ENCODE results near the gene CSH1.
"Not testable (repeated sequence)": the region's sequence is repeated elsewhere in the genome, so short reads cannot be mapped to it uniquely, and the experiment has no call there.

DNA sequence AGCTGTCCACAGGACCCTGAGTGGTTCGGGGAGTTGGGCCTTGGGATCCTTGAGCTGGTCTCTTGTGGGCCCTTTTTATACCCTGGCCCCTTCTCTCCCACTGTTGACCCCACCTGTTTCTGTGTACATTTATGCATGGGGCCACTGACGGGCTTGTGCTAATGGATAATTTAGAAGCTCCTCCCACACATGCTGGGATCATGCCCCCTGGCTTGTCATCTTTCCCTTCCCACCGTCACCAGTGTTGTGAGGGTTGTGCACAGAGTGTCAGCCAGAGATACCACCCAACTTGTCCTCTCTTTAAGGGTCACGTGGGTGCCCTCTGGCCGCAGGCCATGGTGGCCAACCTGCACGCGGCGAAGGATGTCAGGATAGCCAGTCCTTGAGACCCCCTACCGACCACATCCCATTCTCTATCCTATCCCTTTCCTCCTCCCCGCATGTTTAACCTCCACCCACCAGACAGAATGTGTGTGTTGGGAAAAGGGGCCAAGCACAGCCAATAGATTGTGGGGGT lies 22.5 kb upstream of the CSH1 start, which contains the start of gene GH1:
- TF ChIP-seq, protein P1, sequence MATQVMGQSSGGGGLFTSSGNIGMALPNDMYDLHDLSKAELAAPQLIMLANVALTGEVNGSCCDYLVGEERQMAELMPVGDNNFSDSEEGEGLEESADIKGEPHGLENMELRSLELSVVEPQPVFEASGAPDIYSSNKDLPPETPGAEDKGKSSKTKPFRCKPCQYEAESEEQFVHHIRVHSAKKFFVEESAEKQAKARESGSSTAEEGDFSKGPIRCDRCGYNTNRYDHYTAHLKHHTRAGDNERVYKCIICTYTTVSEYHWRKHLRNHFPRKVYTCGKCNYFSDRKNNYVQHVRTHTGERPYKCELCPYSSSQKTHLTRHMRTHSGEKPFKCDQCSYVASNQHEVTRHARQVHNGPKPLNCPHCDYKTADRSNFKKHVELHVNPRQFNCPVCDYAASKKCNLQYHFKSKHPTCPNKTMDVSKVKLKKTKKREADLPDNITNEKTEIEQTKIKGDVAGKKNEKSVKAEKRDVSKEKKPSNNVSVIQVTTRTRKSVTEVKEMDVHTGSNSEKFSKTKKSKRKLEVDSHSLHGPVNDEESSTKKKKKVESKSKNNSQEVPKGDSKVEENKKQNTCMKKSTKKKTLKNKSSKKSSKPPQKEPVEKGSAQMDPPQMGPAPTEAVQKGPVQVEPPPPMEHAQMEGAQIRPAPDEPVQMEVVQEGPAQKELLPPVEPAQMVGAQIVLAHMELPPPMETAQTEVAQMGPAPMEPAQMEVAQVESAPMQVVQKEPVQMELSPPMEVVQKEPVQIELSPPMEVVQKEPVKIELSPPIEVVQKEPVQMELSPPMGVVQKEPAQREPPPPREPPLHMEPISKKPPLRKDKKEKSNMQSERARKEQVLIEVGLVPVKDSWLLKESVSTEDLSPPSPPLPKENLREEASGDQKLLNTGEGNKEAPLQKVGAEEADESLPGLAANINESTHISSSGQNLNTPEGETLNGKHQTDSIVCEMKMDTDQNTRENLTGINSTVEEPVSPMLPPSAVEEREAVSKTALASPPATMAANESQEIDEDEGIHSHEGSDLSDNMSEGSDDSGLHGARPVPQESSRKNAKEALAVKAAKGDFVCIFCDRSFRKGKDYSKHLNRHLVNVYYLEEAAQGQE (IDR thresholded peaks at IDR 0.05; ENCODE audit: unreplicated experiment) = not testable (repeated sequence)
- TF ChIP-seq, protein P2, sequence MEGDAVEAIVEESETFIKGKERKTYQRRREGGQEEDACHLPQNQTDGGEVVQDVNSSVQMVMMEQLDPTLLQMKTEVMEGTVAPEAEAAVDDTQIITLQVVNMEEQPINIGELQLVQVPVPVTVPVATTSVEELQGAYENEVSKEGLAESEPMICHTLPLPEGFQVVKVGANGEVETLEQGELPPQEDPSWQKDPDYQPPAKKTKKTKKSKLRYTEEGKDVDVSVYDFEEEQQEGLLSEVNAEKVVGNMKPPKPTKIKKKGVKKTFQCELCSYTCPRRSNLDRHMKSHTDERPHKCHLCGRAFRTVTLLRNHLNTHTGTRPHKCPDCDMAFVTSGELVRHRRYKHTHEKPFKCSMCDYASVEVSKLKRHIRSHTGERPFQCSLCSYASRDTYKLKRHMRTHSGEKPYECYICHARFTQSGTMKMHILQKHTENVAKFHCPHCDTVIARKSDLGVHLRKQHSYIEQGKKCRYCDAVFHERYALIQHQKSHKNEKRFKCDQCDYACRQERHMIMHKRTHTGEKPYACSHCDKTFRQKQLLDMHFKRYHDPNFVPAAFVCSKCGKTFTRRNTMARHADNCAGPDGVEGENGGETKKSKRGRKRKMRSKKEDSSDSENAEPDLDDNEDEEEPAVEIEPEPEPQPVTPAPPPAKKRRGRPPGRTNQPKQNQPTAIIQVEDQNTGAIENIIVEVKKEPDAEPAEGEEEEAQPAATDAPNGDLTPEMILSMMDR (conservative IDR thresholded peaks at IDR 0.05; ENCODE audit: low read depth in 2 of 2) = not testable (repeated sequence)
- TF ChIP-seq EZH2phosphoT487 (IDR thresholded peaks at IDR 0.05; ENCODE audit: unreplicated experiment); CREB1 (CRISPR knock-in tag; IDR thresholded peaks at IDR 0.05; ENCODE audit: low read depth); EZH2 (IDR thresholded peaks at IDR 0.05; ENCODE audit: low read depth, unreplicated experiment); ZNF114 (CRISPR knock-in tag; IDR thresholded peaks at IDR 0.05); ZNF331 (CRISPR knock-in tag; IDR thresholded peaks at IDR 0.05; ENCODE audit: low read depth); POLR2AphosphoS5 (IDR thresholded peaks at IDR 0.05; ENCODE audit: low read depth); JUNB (IDR thresholded peaks at IDR 0.05; ENCODE audit: unreplicated experiment); STAT1 (IDR thresholded peaks at IDR 0.05; ENCODE audit: unreplicated experiment); NANOG (IDR thresholded peaks at IDR 0.05; ENCODE audit: borderline replicate concordance): not testable (repeated sequence)
- TF ChIP-seq, protein P3, sequence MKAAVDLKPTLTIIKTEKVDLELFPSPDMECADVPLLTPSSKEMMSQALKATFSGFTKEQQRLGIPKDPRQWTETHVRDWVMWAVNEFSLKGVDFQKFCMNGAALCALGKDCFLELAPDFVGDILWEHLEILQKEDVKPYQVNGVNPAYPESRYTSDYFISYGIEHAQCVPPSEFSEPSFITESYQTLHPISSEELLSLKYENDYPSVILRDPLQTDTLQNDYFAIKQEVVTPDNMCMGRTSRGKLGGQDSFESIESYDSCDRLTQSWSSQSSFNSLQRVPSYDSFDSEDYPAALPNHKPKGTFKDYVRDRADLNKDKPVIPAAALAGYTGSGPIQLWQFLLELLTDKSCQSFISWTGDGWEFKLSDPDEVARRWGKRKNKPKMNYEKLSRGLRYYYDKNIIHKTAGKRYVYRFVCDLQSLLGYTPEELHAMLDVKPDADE (IDR thresholded peaks at IDR 0.05) = not testable (repeated sequence)
- TF ChIP-seq, protein P4, sequence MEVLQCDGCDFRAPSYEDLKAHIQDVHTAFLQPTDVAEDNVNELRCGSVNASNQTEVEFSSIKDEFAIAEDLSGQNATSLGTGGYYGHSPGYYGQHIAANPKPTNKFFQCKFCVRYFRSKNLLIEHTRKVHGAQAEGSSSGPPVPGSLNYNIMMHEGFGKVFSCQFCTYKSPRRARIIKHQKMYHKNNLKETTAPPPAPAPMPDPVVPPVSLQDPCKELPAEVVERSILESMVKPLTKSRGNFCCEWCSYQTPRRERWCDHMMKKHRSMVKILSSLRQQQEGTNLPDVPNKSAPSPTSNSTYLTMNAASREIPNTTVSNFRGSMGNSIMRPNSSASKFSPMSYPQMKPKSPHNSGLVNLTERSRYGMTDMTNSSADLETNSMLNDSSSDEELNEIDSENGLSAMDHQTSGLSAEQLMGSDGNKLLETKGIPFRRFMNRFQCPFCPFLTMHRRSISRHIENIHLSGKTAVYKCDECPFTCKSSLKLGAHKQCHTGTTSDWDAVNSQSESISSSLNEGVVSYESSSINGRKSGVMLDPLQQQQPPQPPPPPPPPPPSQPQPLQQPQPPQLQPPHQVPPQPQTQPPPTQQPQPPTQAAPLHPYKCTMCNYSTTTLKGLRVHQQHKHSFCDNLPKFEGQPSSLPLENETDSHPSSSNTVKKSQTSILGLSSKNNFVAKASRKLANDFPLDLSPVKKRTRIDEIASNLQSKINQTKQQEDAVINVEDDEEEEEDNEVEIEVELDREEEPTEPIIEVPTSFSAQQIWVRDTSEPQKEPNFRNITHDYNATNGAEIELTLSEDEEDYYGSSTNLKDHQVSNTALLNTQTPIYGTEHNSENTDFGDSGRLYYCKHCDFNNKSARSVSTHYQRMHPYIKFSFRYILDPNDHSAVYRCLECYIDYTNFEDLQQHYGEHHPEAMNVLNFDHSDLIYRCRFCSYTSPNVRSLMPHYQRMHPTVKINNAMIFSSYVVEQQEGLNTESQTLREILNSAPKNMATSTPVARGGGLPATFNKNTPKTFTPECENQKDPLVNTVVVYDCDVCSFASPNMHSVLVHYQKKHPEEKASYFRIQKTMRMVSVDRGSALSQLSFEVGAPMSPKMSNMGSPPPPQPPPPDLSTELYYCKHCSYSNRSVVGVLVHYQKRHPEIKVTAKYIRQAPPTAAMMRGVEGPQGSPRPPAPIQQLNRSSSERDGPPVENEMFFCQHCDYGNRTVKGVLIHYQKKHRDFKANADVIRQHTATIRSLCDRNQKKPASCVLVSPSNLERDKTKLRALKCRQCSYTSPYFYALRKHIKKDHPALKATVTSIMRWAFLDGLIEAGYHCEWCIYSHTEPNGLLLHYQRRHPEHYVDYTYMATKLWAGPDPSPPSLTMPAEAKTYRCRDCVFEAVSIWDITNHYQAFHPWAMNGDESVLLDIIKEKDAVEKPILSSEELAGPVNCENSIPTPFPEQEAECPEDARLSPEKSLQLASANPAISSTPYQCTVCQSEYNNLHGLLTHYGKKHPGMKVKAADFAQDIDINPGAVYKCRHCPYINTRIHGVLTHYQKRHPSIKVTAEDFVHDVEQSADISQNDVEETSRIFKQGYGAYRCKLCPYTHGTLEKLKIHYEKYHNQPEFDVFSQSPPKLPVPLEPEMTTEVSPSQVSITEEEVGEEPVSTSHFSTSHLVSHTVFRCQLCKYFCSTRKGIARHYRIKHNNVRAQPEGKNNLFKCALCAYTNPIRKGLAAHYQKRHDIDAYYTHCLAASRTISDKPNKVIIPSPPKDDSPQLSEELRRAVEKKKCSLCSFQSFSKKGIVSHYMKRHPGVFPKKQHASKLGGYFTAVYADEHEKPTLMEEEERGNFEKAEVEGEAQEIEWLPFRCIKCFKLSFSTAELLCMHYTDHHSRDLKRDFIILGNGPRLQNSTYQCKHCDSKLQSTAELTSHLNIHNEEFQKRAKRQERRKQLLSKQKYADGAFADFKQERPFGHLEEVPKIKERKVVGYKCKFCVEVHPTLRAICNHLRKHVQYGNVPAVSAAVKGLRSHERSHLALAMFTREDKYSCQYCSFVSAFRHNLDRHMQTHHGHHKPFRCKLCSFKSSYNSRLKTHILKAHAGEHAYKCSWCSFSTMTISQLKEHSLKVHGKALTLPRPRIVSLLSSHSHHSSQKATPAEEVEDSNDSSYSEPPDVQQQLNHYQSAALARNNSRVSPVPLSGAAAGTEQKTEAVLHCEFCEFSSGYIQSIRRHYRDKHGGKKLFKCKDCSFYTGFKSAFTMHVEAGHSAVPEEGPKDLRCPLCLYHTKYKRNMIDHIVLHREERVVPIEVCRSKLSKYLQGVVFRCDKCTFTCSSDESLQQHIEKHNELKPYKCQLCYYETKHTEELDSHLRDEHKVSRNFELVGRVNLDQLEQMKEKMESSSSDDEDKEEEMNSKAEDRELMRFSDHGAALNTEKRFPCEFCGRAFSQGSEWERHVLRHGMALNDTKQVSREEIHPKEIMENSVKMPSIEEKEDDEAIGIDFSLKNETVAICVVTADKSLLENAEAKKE (CRISPR knock-in tag; IDR thresholded peaks at IDR 0.05) = not testable (repeated sequence)

Measured in GM23338 (cell line).